ENCODE results near the gene SARS1. TPM values are rescaled to one million over a fixed set of nuclear protein-coding genes. Genes with fewer than 3 reads are reported as not detected.

Gene SARS1
- total and polyA plus RNA-seq, 2 donors, result 72.2 to 109 TPM

GRCh38 chr1:109241344-109241743, 27.6 kb downstream of the SARS1 start:
- no peak for DNase-seq (ENCODE audit: low read depth in 6 of 9, low spot score in 9 of 9)
- Histone ChIP-seq H3K27me3 (ENCODE audit: control insufficient read depth in 2 of 2, insufficient read depth in 1 of 2, low read length in 1 of 2) (peaks cover 0 to 35% of the 10 kb centered on the region in 2 donors), H3K36me3 (ENCODE audit: control insufficient read depth in 2 of 2, insufficient read depth in 2 of 2, low read length in 1 of 2) (peaks cover 29% of the 10 kb centered on the region in 2 donors), H3K27ac (ENCODE audit: low read depth in 1 of 2, low read length in 1 of 2) (no peak overlapping the region), H3K9me3 (ENCODE audit: control insufficient read depth in 2 of 2, insufficient read depth in 1 of 2, low read length in 1 of 2) (no peaks in the 10 kb centered on the region), H3K4me1 (ENCODE audit: control insufficient read depth in 2 of 2, insufficient read depth in 2 of 2, low read length in 2 of 2) (peaks cover 0 to 4% of the 10 kb centered on the region in 2 donors), H3K4me3 (ENCODE audit: low read length in 2 of 2) (no peak overlapping the region)
- 53% methylated on average over 6 of the region's 6 CpGs for WGBS

GRCh38 chr1:109241841-109242345, 28.2 kb downstream of the SARS1 start:
- Histone ChIP-seq H3K4me3 (ENCODE audit: low read length in 2 of 2) (no peak overlapping the region), H3K9me3 (ENCODE audit: control insufficient read depth in 2 of 2, insufficient read depth in 1 of 2, low read length in 1 of 2) (no peaks in the 10 kb centered on the region), H3K27me3 (ENCODE audit: control insufficient read depth in 2 of 2, insufficient read depth in 1 of 2, low read length in 1 of 2) (peaks cover 0 to 35% of the 10 kb centered on the region in 2 donors), H3K36me3 (ENCODE audit: control insufficient read depth in 2 of 2, insufficient read depth in 2 of 2, low read length in 1 of 2) (peaks cover 23% of the 10 kb centered on the region in 2 donors), H3K4me1 (ENCODE audit: control insufficient read depth in 2 of 2, insufficient read depth in 2 of 2, low read length in 2 of 2) (peaks cover 0 to 4% of the 10 kb centered on the region in 2 donors), H3K27ac (ENCODE audit: low read depth in 1 of 2, low read length in 1 of 2) (no peak overlapping the region)
- WGBS, result 32% methylated on average over 8 of the region's 8 CpGs
- DNase-seq (ENCODE audit: low read depth in 6 of 9, low spot score in 9 of 9), result no peak

GRCh38 chr1:109242387-109242786, 28.7 kb downstream of the SARS1 start:
- no peak overlapping the region for H3K27ac ChIP-seq (ENCODE audit: low read depth in 1 of 2, low read length in 1 of 2)
- H3K9me3 ChIP-seq (ENCODE audit: control insufficient read depth in 2 of 2, insufficient read depth in 1 of 2, low read length in 1 of 2), result no peaks in the 10 kb centered on the region
- no peak overlapping the region for H3K4me3 ChIP-seq (ENCODE audit: low read length in 2 of 2)
- H3K4me1 ChIP-seq (ENCODE audit: control insufficient read depth in 2 of 2, insufficient read depth in 2 of 2, low read length in 2 of 2), result peaks cover 0 to 4% of the 10 kb centered on the region in 2 donors
- H3K36me3 ChIP-seq (ENCODE audit: control insufficient read depth in 2 of 2, insufficient read depth in 2 of 2, low read length in 1 of 2), result peaks cover 18 to 19% of the 10 kb centered on the region in 2 donors
- H3K27me3 ChIP-seq (ENCODE audit: control insufficient read depth in 2 of 2, insufficient read depth in 1 of 2, low read length in 1 of 2), result peaks cover 0 to 36% of the 10 kb centered on the region in 2 donors
- no peak for DNase-seq (ENCODE audit: low read depth in 6 of 9, low spot score in 9 of 9)
- WGBS, result 75% methylated on average over 7 of the region's 7 CpGs

- no peak for DNase-seq (ENCODE audit: low read depth in 6 of 9, low spot score in 9 of 9)
- Histone ChIP-seq H3K27me3 (ENCODE audit: control insufficient read depth in 2 of 2, insufficient read depth in 1 of 2, low read length in 1 of 2) (peaks cover 0 to 41% of the 10 kb centered on the region in 2 donors), H3K27ac (ENCODE audit: low read depth in 1 of 2, low read length in 1 of 2) (no peak overlapping the region), H3K4me1 (ENCODE audit: control insufficient read depth in 2 of 2, insufficient read depth in 2 of 2, low read length in 2 of 2) (peaks cover 0 to 4% of the 10 kb centered on the region in 2 donors), H3K4me3 (ENCODE audit: low read length in 2 of 2) (no peak overlapping the region), H3K36me3 (ENCODE audit: control insufficient read depth in 2 of 2, insufficient read depth in 2 of 2, low read length in 1 of 2) (peaks cover 10% of the 10 kb centered on the region in 2 donors), H3K9me3 (ENCODE audit: control insufficient read depth in 2 of 2, insufficient read depth in 1 of 2, low read length in 1 of 2) (no peaks in the 10 kb centered on the region)
- 84% methylated on average over 5 of the region's 5 CpGs for WGBS
Observed at GRCh38 chr1:109243221-109243620, 29.5 kb downstream of the SARS1 start.

GRCh38 chr1:109243860-109244552, 30.3 kb downstream of the SARS1 start:
- Histone ChIP-seq H3K27ac (ENCODE audit: low read depth in 1 of 2, low read length in 1 of 2) (no peak overlapping the region), H3K27me3 (ENCODE audit: control insufficient read depth in 2 of 2, insufficient read depth in 1 of 2, low read length in 1 of 2) (peaks cover 0 to 49% of the 10 kb centered on the region in 2 donors), H3K36me3 (ENCODE audit: control insufficient read depth in 2 of 2, insufficient read depth in 2 of 2, low read length in 1 of 2) (peaks cover 2% of the 10 kb centered on the region in 2 donors), H3K4me1 (ENCODE audit: control insufficient read depth in 2 of 2, insufficient read depth in 2 of 2, low read length in 2 of 2) (peaks cover under 1 to 9% of the 10 kb centered on the region in 2 donors), H3K4me3 (ENCODE audit: low read length in 2 of 2) (no peak overlapping the region), H3K9me3 (ENCODE audit: control insufficient read depth in 2 of 2, insufficient read depth in 1 of 2, low read length in 1 of 2) (peaks cover 0 to 3% of the 10 kb centered on the region in 2 donors)
- 94% methylated on average over 8 of the region's 8 CpGs for WGBS
- no peak for DNase-seq (ENCODE audit: low read depth in 6 of 9, low spot score in 9 of 9)

GRCh38 chr1:109246141-109246551, 32.4 kb downstream of the SARS1 start:
- Histone ChIP-seq H3K9me3 (ENCODE audit: control insufficient read depth in 2 of 2, insufficient read depth in 1 of 2, low read length in 1 of 2) (peaks cover 0 to 13% of the 10 kb centered on the region in 2 donors), H3K4me3 (ENCODE audit: low read length in 2 of 2) (no peak overlapping the region), H3K4me1 (ENCODE audit: control insufficient read depth in 2 of 2, insufficient read depth in 2 of 2, low read length in 2 of 2) (peaks cover 9 to 14% of the 10 kb centered on the region in 2 donors), H3K36me3 (ENCODE audit: control insufficient read depth in 2 of 2, insufficient read depth in 2 of 2, low read length in 1 of 2) (no peaks in the 10 kb centered on the region), H3K27ac (ENCODE audit: low read depth in 1 of 2, low read length in 1 of 2) (no peak overlapping the region), H3K27me3 (ENCODE audit: control insufficient read depth in 2 of 2, insufficient read depth in 1 of 2, low read length in 1 of 2) (peaks cover 10 to 58% of the 10 kb centered on the region in 2 donors)
- no peak for DNase-seq (ENCODE audit: low read depth in 6 of 9, low spot score in 9 of 9)
- 96% methylated on average over 7 of the region's 7 CpGs for WGBS

- Histone ChIP-seq H3K9me3 (ENCODE audit: control insufficient read depth in 2 of 2, insufficient read depth in 1 of 2, low read length in 1 of 2) (peaks cover 0 to 15% of the 10 kb centered on the region in 2 donors), H3K27ac (ENCODE audit: low read depth in 1 of 2, low read length in 1 of 2) (no peak overlapping the region), H3K4me1 (ENCODE audit: control insufficient read depth in 2 of 2, insufficient read depth in 2 of 2, low read length in 2 of 2) (peaks cover 9 to 14% of the 10 kb centered on the region in 2 donors), H3K27me3 (ENCODE audit: control insufficient read depth in 2 of 2, insufficient read depth in 1 of 2, low read length in 1 of 2) (peaks cover 10 to 50% of the 10 kb centered on the region in 2 donors), H3K36me3 (ENCODE audit: control insufficient read depth in 2 of 2, insufficient read depth in 2 of 2, low read length in 1 of 2) (no peaks in the 10 kb centered on the region), H3K4me3 (ENCODE audit: low read length in 2 of 2) (no peak overlapping the region)
- DNase-seq (ENCODE audit: low read depth in 6 of 9, low spot score in 9 of 9), result no peak
- 91% methylated on average over 8 of the region's 8 CpGs for WGBS
Observed at GRCh38 chr1:109247401-109248365, 34.0 kb downstream of the SARS1 start.

GRCh38 chr1:109248444-109248796, 34.7 kb downstream of the SARS1 start:
- Histone ChIP-seq H3K4me3 (ENCODE audit: low read length in 2 of 2) (no peak overlapping the region), H3K9me3 (ENCODE audit: control insufficient read depth in 2 of 2, insufficient read depth in 1 of 2, low read length in 1 of 2) (peaks cover 0 to 15% of the 10 kb centered on the region in 2 donors), H3K27me3 (ENCODE audit: control insufficient read depth in 2 of 2, insufficient read depth in 1 of 2, low read length in 1 of 2) (peaks cover 10 to 43% of the 10 kb centered on the region in 2 donors), H3K4me1 (ENCODE audit: control insufficient read depth in 2 of 2, insufficient read depth in 2 of 2, low read length in 2 of 2) (peaks cover 9 to 16% of the 10 kb centered on the region in 2 donors), H3K27ac (ENCODE audit: low read depth in 1 of 2, low read length in 1 of 2) (no peak overlapping the region), H3K36me3 (ENCODE audit: control insufficient read depth in 2 of 2, insufficient read depth in 2 of 2, low read length in 1 of 2) (no peaks in the 10 kb centered on the region)
- no peak for DNase-seq (ENCODE audit: low read depth in 6 of 9, low spot score in 9 of 9)
- WGBS, result 98% methylated on average over 7 of the region's 7 CpGs

Data from thymus (tissue), 11 donors.